ENCODE measurements around the gene SLC43A2.

SLC43A2 gene

GRCh38 chr17:1542316-1542715 is 86.3 kb downstream of the SLC43A2 start:
- no peak for TF ChIP-seq CTCF (IDR thresholded peaks at IDR 0.05)
- Histone ChIP-seq H2AFZ (no peak overlapping the region), H3K4me1 (no peaks in the 10 kb centered on the region), H3K79me2 (peaks cover 8% of the 10 kb centered on the region), H3K9ac (no peak overlapping the region), H3K36me3 (ENCODE audit: control insufficient read depth, insufficient read depth, low read length) (no peaks in the 10 kb centered on the region), H3K27ac (no peak overlapping the region), H3K4me3 (ENCODE audit: low read depth, low read length) (no peak overlapping the region), H3K9me3 (ENCODE audit: control insufficient read depth, low read length) (no peaks in the 10 kb centered on the region), H3K4me2 (ENCODE audit: low read length) (no peak overlapping the region), H3K27me3 (ENCODE audit: control insufficient read depth, insufficient read depth, low read length) (no peaks in the 10 kb centered on the region)

- Histone ChIP-seq H3K4me3 (ENCODE audit: low read depth, low read length) (no peak overlapping the region), H3K9ac (no peak overlapping the region), H3K27ac (no peak overlapping the region), H3K4me1 (no peaks in the 10 kb centered on the region), H3K9me3 (ENCODE audit: control insufficient read depth, low read length) (no peaks in the 10 kb centered on the region), H3K36me3 (ENCODE audit: control insufficient read depth, insufficient read depth, low read length) (no peaks in the 10 kb centered on the region), H3K79me2 (peaks cover 8% of the 10 kb centered on the region), H3K4me2 (ENCODE audit: low read length) (no peak overlapping the region), H2AFZ (no peak overlapping the region), H3K27me3 (ENCODE audit: control insufficient read depth, insufficient read depth, low read length) (no peaks in the 10 kb centered on the region)
- TF ChIP-seq CTCF (IDR thresholded peaks at IDR 0.05) = no peak
Observed at GRCh38 chr17:1541367-1541904, 87.2 kb downstream of the SLC43A2 start.

GRCh38 chr17:1539811-1540210 is 88.8 kb downstream of the SLC43A2 start:
- H3K4me3 ChIP-seq (ENCODE audit: low read depth, low read length) = no peak overlapping the region
- H3K79me2 ChIP-seq = peaks cover 4% of the 10 kb centered on the region
- H3K9ac ChIP-seq = no peak overlapping the region
- no peak overlapping the region for H3K27ac ChIP-seq
- no peaks in the 10 kb centered on the region for H3K9me3 ChIP-seq (ENCODE audit: control insufficient read depth, low read length)
- H2AFZ ChIP-seq = no peak overlapping the region
- H3K27me3 ChIP-seq (ENCODE audit: control insufficient read depth, insufficient read depth, low read length) = no peaks in the 10 kb centered on the region
- TF ChIP-seq CTCF (IDR thresholded peaks at IDR 0.05) = no peak
- no peaks in the 10 kb centered on the region for H3K4me1 ChIP-seq
- H3K36me3 ChIP-seq (ENCODE audit: control insufficient read depth, insufficient read depth, low read length) = no peaks in the 10 kb centered on the region
- H3K4me2 ChIP-seq (ENCODE audit: low read length) = no peak overlapping the region

GRCh38 chr17:1535737-1536136 is 92.9 kb downstream of the SLC43A2 start:
- no peaks in the 10 kb centered on the region for H3K27me3 ChIP-seq (ENCODE audit: control insufficient read depth, insufficient read depth, low read length)
- peaks cover 4% of the 10 kb centered on the region for H3K79me2 ChIP-seq
- no peaks in the 10 kb centered on the region for H3K36me3 ChIP-seq (ENCODE audit: control insufficient read depth, insufficient read depth, low read length)
- no peak overlapping the region for H3K9ac ChIP-seq
- H3K4me3 ChIP-seq (ENCODE audit: low read depth, low read length) = no peak overlapping the region
- H3K9me3 ChIP-seq (ENCODE audit: control insufficient read depth, low read length) = no peaks in the 10 kb centered on the region
- no peak overlapping the region for H3K27ac ChIP-seq
- TF ChIP-seq CTCF (IDR thresholded peaks at IDR 0.05) = no peak
- no peak overlapping the region for H2AFZ ChIP-seq
- H3K4me1 ChIP-seq = no peaks in the 10 kb centered on the region
- H3K4me2 ChIP-seq (ENCODE audit: low read length) = no peak overlapping the region

GRCh38 chr17:1533661-1534325 is 94.8 kb downstream of the SLC43A2 start:
- no peaks in the 10 kb centered on the region for H3K79me2 ChIP-seq
- no peak for TF ChIP-seq CTCF (IDR thresholded peaks at IDR 0.05)
- H3K9ac ChIP-seq = no peak overlapping the region
- no peaks in the 10 kb centered on the region for H3K27me3 ChIP-seq (ENCODE audit: control insufficient read depth, insufficient read depth, low read length)
- no peak overlapping the region for H2AFZ ChIP-seq
- no peak overlapping the region for H3K27ac ChIP-seq
- H3K36me3 ChIP-seq (ENCODE audit: control insufficient read depth, insufficient read depth, low read length) = no peaks in the 10 kb centered on the region
- no peak overlapping the region for H3K4me2 ChIP-seq (ENCODE audit: low read length)
- H3K9me3 ChIP-seq (ENCODE audit: control insufficient read depth, low read length) = no peaks in the 10 kb centered on the region
- H3K4me3 ChIP-seq (ENCODE audit: low read depth, low read length) = no peak overlapping the region
- H3K4me1 ChIP-seq = no peaks in the 10 kb centered on the region

Data from parathyroid adenoma (tissue), 2 donors.